GM18909 (cell line): ENCODE results near the gene SLC13A4.
A peak's percentile ranks its signal among the peaks of the same experiment; 100 is the strongest.
"Not testable (repeated sequence)": the region's sequence is repeated elsewhere in the genome, so short reads cannot be mapped to it uniquely, and the experiment has no call there.

Experiments
- ATAC-seq: cut with Tn5 transposase; IDR thresholded peaks from one replicate; pipeline ENCODE4 v1.9.1; 2021; ENCODE audit warnings: mild to moderate bottlenecking; ENCODE audit not compliant: unreplicated experiment, poor library complexity

The SLC13A4 gene

GRCh38 chr7:135706038-135706742 lies 21.8 kb downstream of the SLC13A4 start:
- ATAC-seq = no peak

GRCh38 chr7:135704698-135705097 lies 23.3 kb downstream of the SLC13A4 start:
- no peak for ATAC-seq

- no peak for ATAC-seq
Measured at GRCh38 chr7:135704074-135704473, 23.9 kb downstream of the SLC13A4 start.

- ATAC-seq = no peak
Measured at GRCh38 chr7:135697276-135698049, 30.5 kb downstream of the SLC13A4 start.

GRCh38 chr7:135693558-135693957 lies 34.4 kb downstream of the SLC13A4 start:
- ATAC-seq = no peak

GRCh38 chr7:135692606-135693005 lies 35.4 kb downstream of the SLC13A4 start:
- ATAC-seq = not testable (repeated sequence)

- ATAC-seq = no peak
Measured at GRCh38 chr7:135692055-135692454, 35.9 kb downstream of the SLC13A4 start.

- no peak for ATAC-seq
Measured at GRCh38 chr7:135690566-135690965, 37.4 kb downstream of the SLC13A4 start.

- ATAC-seq = no peak
Measured at GRCh38 chr7:135687466-135687865, 40.5 kb downstream of the SLC13A4 start.

- no peak for ATAC-seq
Measured at GRCh38 chr7:135685306-135686084, 42.5 kb downstream of the SLC13A4 start.

GRCh38 chr7:135684699-135685098 lies 43.3 kb downstream of the SLC13A4 start:
- ATAC-seq = no peak

GRCh38 chr7:135684136-135684535 lies 43.9 kb downstream of the SLC13A4 start:
- ATAC-seq = no peak

- ATAC-seq = no peak
Measured at GRCh38 chr7:135683609-135684008, 44.4 kb downstream of the SLC13A4 start.

- ATAC-seq = no peak
Measured at GRCh38 chr7:135682191-135682590, 45.8 kb downstream of the SLC13A4 start.

GRCh38 chr7:135681762-135682161 lies 46.2 kb downstream of the SLC13A4 start:
- no peak for ATAC-seq

GRCh38 chr7:135678612-135679575 lies 49.1 kb downstream of the SLC13A4 start:
- no peak for ATAC-seq

GRCh38 chr7:135673360-135673706 lies 54.7 kb downstream of the SLC13A4 start:
- ATAC-seq = no peak

- peak; percentile 91 for ATAC-seq
Measured at GRCh38 chr7:135672560-135673359, 55.2 kb downstream of the SLC13A4 start.

- ATAC-seq = no peak
Measured at GRCh38 chr7:135670179-135670578, 57.8 kb downstream of the SLC13A4 start.
